ENCODE measurements around the gene VSTM2A. TPM values are rescaled to one million over a fixed set of nuclear protein-coding genes. Genes with fewer than 3 reads are reported as not detected.

Gene VSTM2A
- total and polyA plus RNA-seq, 9 donors, result 0.10 to 0.23 (median 0.14) TPM; not detected in 5

DNA sequence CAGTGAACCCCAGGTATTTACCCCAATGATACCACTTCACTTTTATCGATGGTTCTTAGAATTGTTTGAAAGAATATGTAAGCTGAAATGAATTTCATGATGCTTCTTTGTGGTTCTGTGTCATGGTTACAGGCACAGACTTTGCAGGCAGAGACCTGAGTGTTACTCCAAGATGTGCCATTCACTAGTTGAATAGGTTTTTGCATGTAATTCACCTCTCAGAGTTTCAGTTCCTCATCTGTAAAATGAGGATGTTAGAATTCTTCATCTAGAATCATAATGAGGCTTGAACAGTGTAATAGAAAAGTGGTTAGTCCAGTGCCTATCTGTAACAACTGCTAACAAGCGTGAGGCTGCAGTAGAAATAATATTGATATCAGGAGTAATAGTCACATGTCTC lies 54.6 kb downstream of the VSTM2A start:
- Histone ChIP-seq H3K4me3 (ENCODE audit: low read length) (no peak overlapping the region), H3K27ac (ENCODE audit: low read length) (no peak overlapping the region), H3K36me3 (ENCODE audit: control insufficient read depth, insufficient read depth, low read length) (no peaks in the 10 kb centered on the region), H3K9me3 (replicated peaks; ENCODE audit: control insufficient read depth, low read depth, low read length) (no peaks in the 10 kb centered on the region), H3K27me3 (ENCODE audit: control insufficient read depth, insufficient read depth, low read length) (no peaks in the 10 kb centered on the region), H3K4me1 (ENCODE audit: control insufficient read depth, insufficient read depth, low read length) (no peaks in the 10 kb centered on the region)
- WGBS (ENCODE audit: insufficient coverage), result no CpG with 5 or more reads among the region's 2 CpGs
- no peak for DNase-seq

GRCh38 chr7:54615537-54615936 lies 73.4 kb downstream of the VSTM2A start:
- DNase-seq, result no peak
- Histone ChIP-seq H3K4me1 (ENCODE audit: control insufficient read depth, insufficient read depth, low read length) (no peaks in the 10 kb centered on the region), H3K4me3 (ENCODE audit: low read length) (no peak overlapping the region), H3K9me3 (replicated peaks; ENCODE audit: control insufficient read depth, low read depth, low read length) (no peaks in the 10 kb centered on the region), H3K36me3 (ENCODE audit: control insufficient read depth, insufficient read depth, low read length) (no peaks in the 10 kb centered on the region), H3K27me3 (ENCODE audit: control insufficient read depth, insufficient read depth, low read length) (no peaks in the 10 kb centered on the region), H3K27ac (ENCODE audit: low read length) (no peak overlapping the region)
- WGBS (ENCODE audit: insufficient coverage), result no CpG with 5 or more reads among the region's 2 CpGs

Other genes starting within 250 kb of the VSTM2A start
- 210 TPM for gene SEC61G, start 216.8 kb downstream of the VSTM2A start, total RNA-seq
- 100 to 1,000 TPM; 138 to 185 (median 166) TPM for gene SEC61G, start 216.8 kb downstream of the VSTM2A start, polyA plus RNA-seq (ENCODE audit: insufficient read depth in 1 of 8, insufficient read length in 8 of 8, low replicate concordance in 1 of 8)

All from muscle of leg (tissue), 11 donors.